Fibroblast of lung (primary cell): ENCODE measurements around the gene ROBO2.

ENCODE experiments used
- CTCF ChIP-seq, 2 donors: IDR thresholded peaks in 1 of 2; conservative IDR thresholded peaks in 1 of 2; 1 replicate in 1 of 2; 2 replicates in 1 of 2; pipeline ENCODE4 v1.5.1; 2011 to 2012; ENCODE audit warnings: low read length in 2 of 2, control low read depth in 1 of 2, inconsistent platforms in 1 of 2, low read depth in 1 of 2, mild to moderate bottlenecking in 1 of 2
- EZH2 ChIP-seq: IDR thresholded peaks from 2 replicates; pipeline ENCODE4 v1.5.1; 2012; ENCODE audit warnings: low read length, control low read depth, mild to moderate bottlenecking; ENCODE audit errors: missing control alignments

GRCh38 chr3:77446761-77447160, 406.9 kb downstream of the ROBO2 start:
- TF ChIP-seq CTCF (conservative IDR thresholded peaks at IDR 0.05 in 1 of 2, IDR thresholded peaks at IDR 0.05 in 1 of 2; ENCODE audit: low read depth in 1 of 2, low read length in 2 of 2) (no peak), EZH2 (no peak)
